Esophagus mucosa (tissue), 1 donor: ENCODE measurements around the gene TTLL11. TPM values are rescaled to one million over a fixed set of nuclear protein-coding genes. Genes with fewer than 3 reads are reported as not detected.

Experiments
- ATAC-seq: fragments of 200-7000 bp; cut with Tn5 transposase; one replicate; pipeline ENCODE4 v1.9.1; 2020
- total RNA-seq: library from RNA; stranded (reverse); gene quantifications from one replicate; pipeline ENCODE4 v1.2.4, GENCODE V29; 2023
- donor health status: DM: yes; HTN: yes; CAD: no.

The TTLL11 gene
- total RNA-seq, 1 donor from 2014 or later, result 3.1 TPM

GRCh38 chr9:121781701-121782464, 311.2 kb downstream of the TTLL11 start:
- ATAC-seq, result no peak

DNA sequence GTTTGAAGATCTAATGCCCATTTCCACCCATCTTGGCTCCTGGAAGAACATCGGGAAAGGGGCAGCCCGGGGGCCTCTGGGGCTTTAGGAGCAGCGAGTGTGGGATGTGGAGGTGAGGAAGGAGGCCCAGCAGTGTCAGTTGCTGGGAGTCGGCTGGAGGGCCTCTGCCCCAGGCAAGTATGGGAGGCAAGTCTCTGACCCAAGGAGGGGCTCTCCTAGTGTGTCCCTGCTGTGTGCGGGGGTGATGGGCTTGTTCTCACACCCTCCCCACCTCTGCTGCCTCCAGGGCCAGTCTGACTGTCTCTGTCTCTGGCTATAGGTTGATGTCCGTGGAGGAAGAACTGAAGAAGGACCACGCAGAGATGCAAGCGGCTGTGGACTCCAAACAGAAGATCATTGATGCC, 312.0 kb downstream of the TTLL11 start:
- no peak for ATAC-seq

GRCh38 chr9:121780177-121781040, 312.7 kb downstream of the TTLL11 start:
- ATAC-seq, result no peak

DNA sequence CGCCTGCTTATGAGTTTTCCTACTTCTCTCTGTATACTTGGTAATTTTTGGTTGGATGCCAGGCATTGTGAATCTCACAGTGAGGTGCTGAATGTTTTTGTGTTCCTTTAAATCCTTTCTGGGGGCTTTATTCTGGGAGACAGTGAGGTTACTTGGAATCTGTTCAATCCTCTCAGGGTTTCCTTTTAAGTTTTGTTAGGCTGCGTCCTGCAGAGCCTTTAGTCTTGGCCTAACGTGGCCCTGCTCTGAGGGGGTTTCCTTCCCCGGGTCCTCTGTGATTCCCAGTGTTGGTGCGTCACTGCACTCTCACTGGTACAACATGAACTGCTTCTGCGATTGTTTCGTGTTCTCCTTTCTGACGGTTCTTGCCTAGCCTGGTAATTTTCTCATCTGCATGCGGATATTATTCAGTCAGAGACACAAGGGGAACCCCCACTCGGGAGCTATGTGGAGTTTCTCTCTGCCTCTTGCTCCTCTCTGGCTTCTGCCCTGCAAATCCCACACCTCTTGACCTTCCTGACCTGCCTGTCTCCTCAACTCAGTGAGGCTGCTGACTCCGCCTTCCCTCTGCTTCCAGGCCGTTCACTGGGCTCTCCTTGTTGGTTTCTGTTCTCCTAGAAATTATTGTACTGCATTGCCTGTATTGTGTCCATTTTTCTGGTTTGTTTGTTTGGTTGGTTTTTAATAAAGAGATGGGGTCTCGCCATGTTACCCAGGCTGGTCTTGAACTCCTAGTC, 313.6 kb downstream of the TTLL11 start:
- no peak for ATAC-seq

GRCh38 chr9:121778252-121779225, 314.6 kb downstream of the TTLL11 start:
- no peak for ATAC-seq

DNA sequence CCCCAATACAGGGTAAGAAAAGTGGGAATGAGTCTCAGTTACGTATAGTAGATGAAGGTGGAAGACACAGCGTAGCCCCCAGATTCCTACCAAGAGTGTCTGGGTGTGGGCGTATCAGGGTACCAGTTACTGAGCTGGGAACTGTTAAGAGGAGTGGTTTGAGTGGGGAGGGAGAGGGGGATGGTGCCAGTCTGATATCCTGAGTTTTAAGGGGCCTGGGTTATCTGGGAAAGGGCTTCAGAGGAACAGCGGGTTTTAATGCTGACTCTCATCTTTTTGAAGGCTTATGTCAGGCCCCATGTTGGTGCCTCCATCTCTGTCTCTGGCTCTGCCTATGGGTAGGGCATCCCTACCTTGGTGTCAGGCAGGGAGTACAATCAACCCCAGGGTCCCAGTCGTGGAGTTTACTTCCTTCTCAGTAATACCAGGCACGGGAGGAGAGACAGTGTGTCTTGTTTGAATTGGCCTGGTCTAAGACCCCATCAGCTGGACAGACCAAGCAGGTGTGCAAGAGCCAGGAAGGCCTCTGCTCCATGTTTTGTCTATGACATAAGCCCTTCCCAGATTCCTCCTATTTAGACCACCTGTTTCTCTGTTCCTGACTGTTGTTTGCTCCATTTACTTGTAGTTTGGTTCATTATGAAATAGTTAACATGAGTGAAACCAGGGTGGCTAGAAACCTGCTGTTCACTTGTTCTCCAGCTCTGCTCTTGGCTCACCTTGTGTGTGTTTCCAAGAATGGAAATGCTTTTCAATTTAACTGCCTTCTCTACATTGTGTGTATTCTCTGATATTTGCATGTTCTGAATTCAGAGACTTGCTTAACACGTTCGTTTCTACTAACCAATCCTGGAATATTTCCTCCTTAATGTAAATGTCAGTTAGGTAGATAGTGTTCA, 316.1 kb downstream of the TTLL11 start:
- ATAC-seq, result no peak

DNA sequence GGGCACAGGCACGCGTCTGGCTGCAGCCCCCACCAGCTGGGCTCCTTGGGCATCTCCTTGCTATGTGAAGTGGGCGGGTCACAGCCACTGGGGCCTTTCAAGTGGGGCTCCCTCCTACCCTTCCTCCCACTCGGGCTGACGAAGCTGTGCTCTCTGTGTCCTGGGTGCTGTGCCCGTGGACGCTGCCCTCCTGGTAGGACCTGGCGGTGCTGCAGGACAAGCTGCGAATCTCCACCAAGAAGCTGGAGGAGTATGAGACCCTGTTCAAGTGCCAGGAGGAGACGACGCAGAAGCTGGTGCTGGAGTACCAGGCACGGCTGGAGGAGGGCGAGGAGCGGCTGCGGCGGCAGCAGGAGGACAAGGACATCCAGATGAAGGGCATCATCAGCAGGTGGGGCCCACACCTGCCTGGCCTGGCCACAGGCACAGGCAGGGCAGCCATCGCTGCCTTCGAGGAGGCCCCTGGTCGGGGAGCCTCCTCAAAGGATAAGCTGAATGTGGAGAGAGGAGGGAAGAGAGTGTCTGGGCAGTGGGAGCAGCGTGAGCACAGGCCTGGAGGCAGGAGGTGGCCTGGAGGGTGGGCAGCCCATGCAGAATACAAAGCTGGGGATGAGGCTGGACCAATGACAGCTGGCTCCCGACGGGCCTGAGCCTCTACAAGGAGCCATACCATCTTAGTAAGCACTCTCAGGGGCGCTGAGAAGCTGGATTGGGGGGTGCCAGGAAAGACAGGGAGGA, 316.9 kb downstream of the TTLL11 start:
- ATAC-seq, result no peak

DNA sequence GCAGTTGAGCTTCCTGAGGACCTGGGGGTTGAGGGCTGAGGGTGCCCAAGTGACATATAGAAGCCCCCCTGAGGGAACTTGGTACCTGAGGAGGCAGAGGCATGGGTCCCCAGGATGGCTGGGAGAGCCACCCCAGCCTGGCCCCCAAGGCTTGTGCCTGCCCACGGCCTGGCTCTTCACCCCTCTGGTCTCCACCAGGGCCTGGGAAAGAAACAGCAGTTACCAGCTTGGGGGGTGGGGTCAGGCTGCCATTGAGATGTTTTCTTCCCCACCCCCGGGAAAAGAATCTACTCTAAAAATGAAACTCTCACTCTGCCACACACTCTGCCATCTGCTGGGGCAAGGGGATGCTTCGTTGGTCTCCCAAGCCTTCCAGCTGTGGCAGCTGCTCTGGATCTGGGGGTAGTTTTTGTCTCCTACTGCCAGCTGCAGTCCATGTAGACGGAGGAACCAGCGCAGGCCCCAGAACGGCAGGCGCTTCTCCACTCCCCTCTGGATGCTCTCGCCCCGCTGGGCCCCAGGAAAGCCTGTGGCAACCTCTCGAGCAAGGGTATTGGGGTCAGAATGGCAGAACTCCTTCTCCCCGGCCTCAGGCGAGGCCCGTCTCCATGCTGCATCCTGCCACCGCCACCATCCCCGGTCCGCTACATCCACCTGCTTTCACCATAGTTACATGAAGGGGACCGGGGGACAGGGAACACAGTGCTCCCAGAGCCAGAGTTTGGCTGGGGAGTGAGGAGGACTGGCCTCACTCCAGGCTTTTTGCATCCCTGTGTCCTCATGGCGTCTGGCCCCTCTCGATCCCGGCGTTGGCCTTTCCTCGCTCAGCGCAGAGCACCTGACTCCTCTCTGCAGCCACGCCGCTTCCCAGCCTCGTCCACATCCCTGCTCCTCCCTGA, 318.1 kb downstream of the TTLL11 start:
- no peak for ATAC-seq

GRCh38 chr9:121773954-121774714, 319.0 kb downstream of the TTLL11 start:
- peak; percentile 13 for ATAC-seq

DNA sequence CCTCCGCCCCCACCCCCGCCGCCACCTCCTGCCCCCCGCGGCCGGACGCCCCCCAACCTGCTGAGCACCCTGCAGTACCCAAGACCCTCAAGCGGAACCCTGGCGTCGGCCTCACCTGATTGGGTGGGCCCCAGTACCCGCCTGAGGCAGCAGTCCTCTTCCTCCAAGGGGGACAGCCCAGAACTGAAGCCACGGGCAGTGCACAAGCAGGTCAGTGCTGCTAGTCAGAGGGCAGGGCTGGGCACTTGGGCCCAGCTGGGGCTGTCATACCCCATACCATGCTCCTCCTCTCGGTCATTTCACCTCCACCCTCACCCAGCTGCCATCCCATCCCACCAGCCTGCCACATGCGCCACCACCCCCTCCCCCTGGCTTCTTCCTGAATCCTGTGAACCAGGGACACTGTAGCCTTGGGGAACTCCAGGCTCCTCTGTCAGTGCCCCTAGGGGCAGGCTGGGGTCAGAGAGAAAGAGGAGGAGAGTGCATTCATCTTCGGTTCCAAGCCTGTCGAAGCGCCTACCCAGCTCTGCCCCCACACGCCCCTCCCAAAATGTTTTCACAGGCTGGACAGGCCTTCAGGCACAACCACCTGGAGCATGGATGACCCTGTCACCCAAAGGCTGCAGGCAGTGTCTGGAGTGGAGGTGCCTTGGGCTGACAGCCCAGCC, 319.7 kb downstream of the TTLL11 start:
- ATAC-seq, result no peak

DNA sequence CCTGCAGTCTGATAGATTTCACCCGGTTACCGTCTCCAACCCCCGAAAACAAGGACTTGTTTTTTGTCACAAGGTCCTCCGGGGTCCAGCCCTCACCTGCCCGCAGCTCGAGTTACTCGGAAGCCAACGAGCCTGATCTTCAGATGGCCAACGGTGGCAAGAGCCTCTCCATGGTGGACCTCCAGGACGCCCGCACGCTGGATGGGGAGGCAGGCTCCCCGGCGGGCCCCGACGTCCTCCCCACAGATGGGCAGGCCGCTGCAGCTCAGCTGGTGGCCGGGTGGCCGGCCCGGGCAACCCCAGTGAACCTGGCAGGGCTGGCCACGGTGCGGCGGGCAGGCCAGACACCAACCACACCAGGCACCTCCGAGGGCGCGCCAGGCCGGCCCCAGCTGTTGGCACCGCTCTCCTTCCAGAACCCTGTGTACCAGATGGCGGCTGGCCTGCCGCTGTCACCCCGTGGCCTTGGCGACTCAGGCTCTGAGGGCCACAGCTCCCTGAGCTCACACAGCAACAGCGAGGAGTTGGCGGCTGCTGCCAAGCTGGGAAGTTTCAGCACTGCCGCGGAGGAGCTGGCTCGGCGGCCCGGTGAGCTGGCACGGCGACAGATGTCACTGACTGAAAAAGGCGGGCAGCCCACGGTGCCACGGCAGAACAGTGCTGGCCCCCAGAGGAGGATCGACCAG, 320.4 kb downstream of the TTLL11 start:
- no peak for ATAC-seq

Other genes starting within 250 kb of the TTLL11 start
- gene NDUFA8, start 66.5 kb upstream of the TTLL11 start, total RNA-seq, result 52.5 TPM
- not detected for gene MORN5, start 66.6 kb upstream of the TTLL11 start, total RNA-seq
- gene LHX6, start 135.6 kb upstream of the TTLL11 start, total RNA-seq, result 1.3 TPM
- gene RBM18, start 171.5 kb upstream of the TTLL11 start, total RNA-seq, result 15.7 TPM
- gene MRRF, start 171.6 kb upstream of the TTLL11 start, total RNA-seq, result 36.5 TPM